H9 (cell line): ENCODE measurements around the gene DNAJC7. TPM values are rescaled to one million over a fixed set of nuclear protein-coding genes. Genes with fewer than 3 reads are reported as not detected.

Source experiments
- DNase-seq: peaks from one replicate; pipeline ENCODE4 v3.0.0-alpha.2; 2017
- H2AFZ ChIP-seq: one replicate; pipeline ENCODE4 v1.6.1; 2013; ENCODE audit warnings: mild to moderate bottlenecking, low read length, control low read depth, moderate library complexity
- H2AK5ac ChIP-seq: 2 replicates; pipeline ENCODE4 v1.6.1; 2013; ENCODE audit warnings: low read length, control low read depth, mixed read lengths; ENCODE audit not compliant: insufficient read length
- H2BK120ac ChIP-seq: one replicate; pipeline ENCODE4 v1.6.1; 2013; ENCODE audit warnings: low read depth, mild to moderate bottlenecking, low read length, control low read depth, inconsistent platforms; ENCODE audit not compliant: poor library complexity, severe bottlenecking
- H2BK12ac ChIP-seq: 2 replicates; pipeline ENCODE4 v1.6.1; 2013; ENCODE audit warnings: low read length, control low read depth, mixed read lengths, low read depth; ENCODE audit not compliant: insufficient read length
- H2BK15ac ChIP-seq: 2 replicates; pipeline ENCODE4 v1.6.1; 2013; ENCODE audit warnings: low read depth, low read length, control low read depth
- H2BK20ac ChIP-seq: one replicate; pipeline ENCODE4 v1.6.1; 2013; ENCODE audit warnings: low read depth, mild to moderate bottlenecking, low read length, control low read depth, inconsistent platforms; ENCODE audit not compliant: poor library complexity, severe bottlenecking
- H2BK5ac ChIP-seq: 2 replicates; pipeline ENCODE4 v1.6.1; 2013; ENCODE audit warnings: low read length, control low read depth, mixed read lengths; ENCODE audit not compliant: insufficient read length
- H3K14ac ChIP-seq: 2 replicates; pipeline ENCODE4 v1.6.1; 2013; ENCODE audit warnings: low read length, control low read depth; ENCODE audit not compliant: insufficient read depth
- H3K18ac ChIP-seq: 2 replicates; pipeline ENCODE4 v1.6.1; 2013; ENCODE audit warnings: low read depth, mild to moderate bottlenecking, mixed read lengths, low read length, control low read depth; ENCODE audit not compliant: insufficient read length
- H3K23ac ChIP-seq: 2 replicates; pipeline ENCODE4 v1.6.1; 2013; ENCODE audit warnings: low read length, control low read depth, mixed read lengths, low read depth; ENCODE audit not compliant: insufficient read length
- H3K23me2 ChIP-seq: 2 replicates; pipeline ENCODE4 v1.6.1; 2013; ENCODE audit warnings: low read depth, mild to moderate bottlenecking, mixed read lengths, low read length, control low read depth; ENCODE audit not compliant: insufficient read length, poor library complexity, severe bottlenecking
- H3K27ac ChIP-seq: 2 replicates; pipeline ENCODE4 v1.5.1; 2013; ENCODE audit warnings: low read length, control low read depth, mixed read lengths, low read depth; ENCODE audit not compliant: insufficient read length
- H3K27me3 ChIP-seq: 2 replicates; pipeline ENCODE4 v1.6.1; 2013; ENCODE audit warnings: low read length, control low read depth, inconsistent platforms; ENCODE audit not compliant: insufficient read depth
- H3K4ac ChIP-seq: 2 replicates; pipeline ENCODE4 v1.6.1; 2013; ENCODE audit warnings: low read depth, mild to moderate bottlenecking, control low read depth, inconsistent platforms, low read length, moderate library complexity
- H3K4me1 ChIP-seq: 2 replicates; pipeline ENCODE4 v1.6.1; 2013; ENCODE audit warnings: low read length, control low read depth, inconsistent platforms; ENCODE audit not compliant: insufficient read depth
- H3K4me2 ChIP-seq: 2 replicates; pipeline ENCODE4 v1.6.1; 2013; ENCODE audit warnings: low read length, control low read depth, mixed read lengths; ENCODE audit not compliant: insufficient read length, insufficient read depth
- H3K56ac ChIP-seq: 2 replicates; pipeline ENCODE4 v1.6.1; 2013; ENCODE audit warnings: low read depth, mild to moderate bottlenecking, mixed read lengths, low read length, control low read depth; ENCODE audit not compliant: insufficient read length
- H3K79me1 ChIP-seq: 2 replicates; pipeline ENCODE4 v1.6.1; 2013; ENCODE audit warnings: low read depth, mild to moderate bottlenecking, moderate library complexity, low read length, control low read depth, inconsistent platforms; ENCODE audit not compliant: insufficient read depth, poor library complexity, severe bottlenecking
- H3K79me2 ChIP-seq: 2 replicates; pipeline ENCODE4 v1.6.1; 2013; ENCODE audit warnings: low read length, control low read depth, inconsistent platforms; ENCODE audit not compliant: insufficient read depth
- H3K9ac ChIP-seq: 2 replicates; pipeline ENCODE4 v1.6.1; 2013; ENCODE audit warnings: low read length, control low read depth, mixed read lengths; ENCODE audit not compliant: insufficient read length; ENCODE audit errors: extremely low read depth
- H3K9me3 ChIP-seq: one replicate; pipeline ENCODE4 v1.6.1; 2013; ENCODE audit warnings: low read depth, low read length, inconsistent platforms; ENCODE audit not compliant: control insufficient read depth
- H3T11ph ChIP-seq: one replicate; pipeline ENCODE4 v1.6.1; 2013; ENCODE audit warnings: mild to moderate bottlenecking, low read length, control low read depth, inconsistent platforms
- H4K20me1 ChIP-seq: one replicate; pipeline ENCODE4 v1.6.1; 2013; ENCODE audit not compliant: control insufficient read depth, insufficient read length, insufficient read depth
- H4K5ac ChIP-seq: 2 replicates; pipeline ENCODE4 v1.6.1; 2013; ENCODE audit warnings: low read depth, mild to moderate bottlenecking, mixed read lengths, low read length, control low read depth; ENCODE audit not compliant: insufficient read length
- H4K8ac ChIP-seq: replicated peaks from 2 replicates; pipeline ENCODE4 v1.6.1; 2013; ENCODE audit warnings: low read length, control low read depth, mixed read lengths, low read depth; ENCODE audit not compliant: insufficient read length
- H4K91ac ChIP-seq: 2 replicates; pipeline ENCODE4 v1.6.1; 2013; ENCODE audit warnings: low read depth, mild to moderate bottlenecking, moderate library complexity, mixed read lengths, low read length, control low read depth; ENCODE audit not compliant: insufficient read length
- H3K27ac Mint-ChIP-seq, 3 experiments: 2 replicates in 2 of 3; 3 replicates in 1 of 3; pipeline ENCODE4 v1.8.0; 2020 to 2021; ENCODE audit warnings: mixed read lengths in 3 of 3, mild to moderate bottlenecking in 1 of 3, moderate library complexity in 1 of 3
- H3K27me3 Mint-ChIP-seq: 2 replicates; pipeline ENCODE4 v1.8.0; 2021; ENCODE audit warnings: low read depth, mild to moderate bottlenecking, moderate library complexity, mixed read lengths
- H3K36me3 Mint-ChIP-seq, 3 experiments: 2 replicates in 2 of 3; 3 replicates in 1 of 3; pipeline ENCODE4 v1.8.0; 2020 to 2021; ENCODE audit warnings: low read depth in 3 of 3, mixed read lengths in 3 of 3; ENCODE audit not compliant: insufficient read depth in 1 of 3
- H3K4me1 Mint-ChIP-seq, 2 experiments: 2 replicates each; pipeline ENCODE4 v1.8.0; 2020; ENCODE audit warnings: mixed read lengths in 2 of 2
- H3K4me3 Mint-ChIP-seq, 2 experiments: 2 replicates in 1 of 2; 3 replicates in 1 of 2; pipeline ENCODE4 v1.8.0; 2020 to 2021; ENCODE audit warnings: mild to moderate bottlenecking in 2 of 2, mixed read lengths in 2 of 2, moderate library complexity in 1 of 2
- H3K9me3 Mint-ChIP-seq, 2 experiments: 2 replicates in 1 of 2; 3 replicates in 1 of 2; pipeline ENCODE4 v1.8.0; 2020; ENCODE audit warnings: mild to moderate bottlenecking in 2 of 2, mixed read lengths in 2 of 2, moderate library complexity in 1 of 2
- CTCF ChIP-seq: fragments of 200-600 bp; sonication (generic); conservative IDR thresholded peaks from 3 replicates; pipeline ENCODE4 v1.8.0; 2021; ENCODE audit warnings: antibody characterized with exemption, mild to moderate bottlenecking
- WGBS: extraction: QIAGEN DNeasy Blood & Tissue Kit; methylation state at CpG from one replicate; pipeline ENCODE4 v1.1.7; 2013; ENCODE audit warnings: missing lambda C conversion rate, low lambda C conversion rate, mixed read lengths; ENCODE audit not compliant: insufficient read length; ENCODE audit errors: extremely low coverage; 5-methylcytosine and 5-hydroxymethylcytosine counted together
- total RNA-seq: library from RNA; stranded (reverse); gene quantifications from 2 replicates; pipeline ENCODE4 v1.2.1, GENCODE V29; 2021

DNAJC7 gene
- total RNA-seq, 1 experiment from 2014 or later, result 141 TPM

GRCh38 chr17:42034059-42034458 is 16.8 kb upstream of the DNAJC7 start:
- Mint-ChIP-seq H3K27ac (no peak overlapping the region), H3K4me3 (no peak overlapping the region), H3K36me3 (no peaks in the 10 kb centered on the region), H3K9me3 (no peaks in the 10 kb centered on the region), H3K4me1 (peaks cover 13 to 24% of the 10 kb centered on the region in 2 experiments), H3K27me3 (peaks cover 1% of the 10 kb centered on the region; the same call in 1 of the 2 replicates)
- Histone ChIP-seq H3K23me2 (no peaks in the 10 kb centered on the region), H4K5ac (no peak overlapping the region), H3K9ac (no peak overlapping the region), H3K4me2 (no peak overlapping the region), H2BK120ac (no peak overlapping the region), H2AK5ac (no peak overlapping the region), H4K20me1 (no peaks in the 10 kb centered on the region), H4K8ac (no peak overlapping the region), H2AFZ (no peak overlapping the region), H3K14ac (no peak overlapping the region), H3K56ac (no peak overlapping the region), H3K9me3 (no peaks in the 10 kb centered on the region), H3K79me1 (no peaks in the 10 kb centered on the region), H3K27me3 (no peaks in the 10 kb centered on the region), H3K79me2 (no peaks in the 10 kb centered on the region), H3K23ac (no peak overlapping the region), H4K91ac (no peak overlapping the region), H3K4me1 (no peaks in the 10 kb centered on the region), H3K27ac (no peak overlapping the region), H3T11ph (no peak overlapping the region), H2BK12ac (no peak overlapping the region), H3K18ac (no peak overlapping the region), H3K4ac (no peak overlapping the region), H2BK5ac (no peak overlapping the region), H2BK15ac (no peak overlapping the region), H2BK20ac (no peak overlapping the region)
- no CpG with 5 or more reads among the region's 6 CpGs for WGBS
- no peak for DNase-seq
- TF ChIP-seq CTCF, result no peak
